Ovary (tissue), 9 donors: Measurements from ENCODE around the gene DIP2C. TPM values are rescaled to one million over a fixed set of nuclear protein-coding genes. Genes with fewer than 3 reads are reported as not detected.

ENCODE experiments used
- DNase-seq, 5 donors: peaks; one replicate each; pipeline ENCODE4 v3.0.0-alpha.2; 2019 to 2020
- H3K27ac ChIP-seq, 2 donors: fragments of 200-600 bp; one replicate each; pipeline versions ENCODE4 v1.5.1 to v1.8.0; 2019 to 2022
- H3K27me3 ChIP-seq: fragments of 200-600 bp; one replicate; pipeline ENCODE4 v1.8.0; 2022
- H3K36me3 ChIP-seq: fragments of 200-600 bp; sonication (generic); one replicate; pipeline ENCODE4 v1.5.1; 2019
- H3K4me1 ChIP-seq: one replicate; pipeline ENCODE4 v1.8.1; 2013; ENCODE audit warnings: mild to moderate bottlenecking, moderate library complexity; ENCODE audit not compliant: insufficient read depth
- H3K4me3 ChIP-seq: fragments of 200-600 bp; sonication (generic); one replicate; pipeline ENCODE4 v1.5.1; 2017
- H3K9me3 ChIP-seq, 2 donors: fragments of 200-600 bp in 1 of 2; sonication (generic) in 1 of 2; one replicate each; pipeline versions ENCODE4 v1.5.1 to v1.8.1; 2013 to 2019; ENCODE audit warnings: mild to moderate bottlenecking in 1 of 2, moderate library complexity in 1 of 2
- CTCF ChIP-seq, 3 donors: fragments of 450-650 bp in 2 of 3; fragments of 200-600 bp in 1 of 3; IDR thresholded peaks; one replicate each; pipeline versions ENCODE4 v1.5.1 to v1.8.0; 2016 to 2022; ENCODE audit warnings: antibody characterized with exemption in 3 of 3, mild to moderate bottlenecking in 1 of 3
- EP300 ChIP-seq: sonication (generic); formaldehyde crosslinking; IDR thresholded peaks from one replicate; pipeline ENCODE4 v1.6.1; 2017; ENCODE audit warnings: antibody characterized with exemption
- POLR2A ChIP-seq: fragments of 450-650 bp; IDR thresholded peaks from one replicate; pipeline ENCODE4 v1.6.1; 2017; ENCODE audit warnings: antibody characterized with exemption, mild to moderate bottlenecking, moderate library complexity
- WGBS, 3 donors: extraction: QIAGEN DNeasy Blood & Tissue Kit in 1 of 3; methylation state at CpG; one replicate each; pipeline versions ENCODE4 v1.1.5 to v1.1.7; 2013 to 2017; 5-methylcytosine and 5-hydroxymethylcytosine counted together
- intact Hi-C, 4 donors: fragments of 100-400 bp; cut with DNase I; formaldehyde crosslinking; loops; one replicate each; pipeline versions ENCODE4 v1.11.0 to v1.15.1; 2022 to 2023
- polyA plus RNA-seq, 2 donors: library from polyadenylated mRNA; stranded (reverse); fragments of 200-250 nt in 1 of 2; fragments of 350-450 nt in 1 of 2; fragmentation: Illumina TruSeq in 1 of 2; extraction: RNeasy Lipid Tissue Mini Kit (QIAGEN cat#74804) in 1 of 2; gene quantifications; one replicate each; pipeline ENCODE4 v1.2.3, GENCODE V29; 2013 to 2014
- total RNA-seq, 7 donors: library from RNA; depleted of rRNA in 2 of 7; stranded (reverse); fragments of >200 nt in 2 of 7; fragmentation: NEBNext Ultra II Directional in 3 of 7; extraction: Animal tissue kit (Norgen Biotek cat#: 25700) in 3 of 7; gene quantifications; one replicate each; pipeline versions ENCODE4 v1.1.0 to v1.2.4, GENCODE V29; 2016 to 2023
- donor health status: DM: no; HTN: no; CAD: no; lungs with moderate emphysema.
- donor health status: DM: no; HTN: no; CAD: no.
- donor health status: Bipolar disorder and iron deficiency.
- donor health status: DM: yes; HTN: yes; CAD: no.
- donor health status: DM: no; HTN: no; CAD: no.
- donor health status: DM: yes; HTN: yes; CAD: no.

Gene DIP2C
- total and polyA plus RNA-seq, 9 donors, result 10.1 to 29.4 (median 22.2) TPM

DNA sequence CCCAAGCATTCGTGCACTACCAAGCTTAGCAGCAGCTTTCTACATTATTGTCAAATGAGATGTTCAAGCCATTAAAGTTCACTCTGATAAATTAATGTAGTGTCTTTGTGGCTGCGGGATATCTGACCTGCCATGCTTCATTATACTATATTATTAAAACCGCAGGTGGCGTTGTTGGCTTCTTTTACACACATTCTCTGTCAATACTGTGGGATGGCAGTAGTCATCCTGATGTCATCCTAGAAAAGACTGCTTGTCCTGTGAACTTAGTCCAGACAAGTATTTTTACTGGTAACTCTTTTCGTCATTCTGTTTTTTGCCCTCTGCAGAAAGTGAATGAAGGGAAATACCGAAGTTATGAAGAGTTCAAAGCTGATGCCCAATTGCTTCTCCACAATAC is 450.4 kb downstream of the DIP2C start:
- 91 to 95% (median 93%) methylated on average over 6 of the region's 6 CpGs for WGBS, 3 donors

GRCh38 chr10:235915-236314 is 453.6 kb downstream of the DIP2C start:
- TF ChIP-seq CTCF (IDR thresholded peaks at IDR 0.05) (no peak), POLR2A (no peak), EP300 (no peak)

More for the DNA sequence above, 450.4 kb downstream of the DIP2C start:
- TF ChIP-seq POLR2A, result no peak
- no peak for TF ChIP-seq EP300
- no peak for TF ChIP-seq CTCF (IDR thresholded peaks at IDR 0.05)
- no peak for DNase-seq
- H3K27me3 ChIP-seq, result no peaks in the 10 kb centered on the region
- H3K4me1 ChIP-seq, result no peaks in the 10 kb centered on the region
- no peak overlapping the region for H3K4me3 ChIP-seq
- intact Hi-C loops, result no loop called here
- no peaks in the 10 kb centered on the region for H3K36me3 ChIP-seq
- no peaks in the 10 kb centered on the region for H3K9me3 ChIP-seq
- no peak overlapping the region for H3K27ac ChIP-seq

GRCh38 chr10:234708-235406 is 454.6 kb downstream of the DIP2C start:
- H3K9me3 ChIP-seq, result no peaks in the 10 kb centered on the region
- intact Hi-C loops, result no loop called here
- H3K27me3 ChIP-seq, result no peaks in the 10 kb centered on the region
- no peak overlapping the region for H3K4me3 ChIP-seq
- no peak overlapping the region for H3K27ac ChIP-seq
- H3K4me1 ChIP-seq, result no peaks in the 10 kb centered on the region
- DNase-seq, result no peak
- no peaks in the 10 kb centered on the region for H3K36me3 ChIP-seq
- TF ChIP-seq POLR2A (no peak), CTCF (IDR thresholded peaks at IDR 0.05) (no peak), EP300 (no peak)
- WGBS, 3 donors, result 82 to 87% (median 83%) methylated on average over 9 of the region's 9 CpGs

More at GRCh38 chr10:235915-236314, 453.6 kb downstream of the DIP2C start:
- 76 to 90% (median 82%) methylated on average over 3 of the region's 3 CpGs for WGBS, 3 donors
- no peak for DNase-seq
- Histone ChIP-seq H3K27me3 (no peaks in the 10 kb centered on the region), H3K4me1 (no peaks in the 10 kb centered on the region), H3K27ac (no peak overlapping the region), H3K36me3 (no peaks in the 10 kb centered on the region), H3K4me3 (no peak overlapping the region), H3K9me3 (no peaks in the 10 kb centered on the region)
- intact Hi-C loops, result no loop called here

GRCh38 chr10:232878-233277 is 456.6 kb downstream of the DIP2C start:
- WGBS, 3 donors, result 93 to 95% (median 95%) methylated on average over 11 of the region's 11 CpGs
- Histone ChIP-seq H3K9me3 (no peaks in the 10 kb centered on the region), H3K4me3 (no peak overlapping the region), H3K36me3 (no peaks in the 10 kb centered on the region), H3K4me1 (no peaks in the 10 kb centered on the region), H3K27me3 (no peaks in the 10 kb centered on the region), H3K27ac (no peak overlapping the region)
- TF ChIP-seq CTCF (IDR thresholded peaks at IDR 0.05) (no peak), EP300 (no peak), POLR2A (no peak)
- intact Hi-C loops, result no loop called here
- no peak for DNase-seq
